ENCODE data around the gene FMNL2.

FMNL2 gene

DNA sequence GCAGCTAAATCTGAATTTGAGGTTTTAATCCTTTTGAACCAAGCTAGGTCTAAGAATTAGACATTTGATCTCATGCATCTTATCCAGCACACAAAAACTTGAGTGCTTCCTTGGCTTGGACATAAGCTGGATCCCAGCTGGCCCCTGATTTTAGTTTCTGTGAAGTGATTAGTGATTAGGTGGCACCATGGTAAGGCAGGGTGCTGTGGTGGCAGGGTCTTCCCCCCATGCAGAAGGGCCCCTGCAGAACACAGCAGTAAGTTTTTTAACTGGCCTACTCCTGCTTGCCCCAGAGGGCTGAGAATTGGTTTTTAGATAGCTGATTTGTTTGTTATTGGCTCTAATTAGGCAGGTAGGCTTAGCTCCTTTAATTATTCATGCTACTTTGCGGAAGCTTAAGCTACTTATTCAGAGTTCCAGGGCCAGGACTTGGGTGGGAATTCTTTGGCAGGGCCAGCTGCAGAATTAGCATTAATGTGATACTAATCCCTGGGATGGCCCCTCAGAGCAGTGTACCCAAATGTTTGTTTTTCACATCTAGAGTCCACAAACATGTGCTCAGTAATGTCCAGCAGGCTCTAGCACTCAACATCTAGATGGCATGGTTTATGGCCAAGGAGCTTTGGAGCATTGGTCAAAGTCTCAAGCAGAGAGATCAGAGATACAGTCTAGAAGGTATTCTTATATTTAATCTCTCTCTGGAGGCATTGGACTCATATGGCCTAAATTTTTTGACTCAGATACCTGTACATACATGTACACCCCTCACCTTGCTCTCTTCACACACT is 99.6 kb downstream of the FMNL2 start:
- H3K27ac ChIP-seq (ENCODE audit: low read length) = no peak overlapping the region
- TF ChIP-seq EZH2 (IDR thresholded peaks at IDR 0.05; ENCODE audit: borderline replicate concordance, low read depth, low read length, severe bottlenecking) (no peak), CTCF (IDR thresholded peaks at IDR 0.05; ENCODE audit: borderline replicate concordance, extremely low read depth, low read length, poor library complexity, severe bottlenecking) (no peak)
- H3K27me3 ChIP-seq (ENCODE audit: insufficient read depth, low read length, poor library complexity) = peaks cover 3% of the 10 kb centered on the region
- no peaks in the 10 kb centered on the region for H4K20me1 ChIP-seq (ENCODE audit: insufficient read depth, low read length)
- no peak overlapping the region for H3K4me2 ChIP-seq (ENCODE audit: insufficient read depth, low read length)
- no peak for ATAC-seq (ENCODE audit: insufficient read depth, low read depth)
- no peak for DNase-seq
- H3K4me3 ChIP-seq (ENCODE audit: low read depth in 1 of 2, low read length in 2 of 2) = no peak overlapping the region
- no peaks in the 10 kb centered on the region for H3K9me3 ChIP-seq (ENCODE audit: insufficient read depth, low read length, severe bottlenecking)
- H3K4me1 ChIP-seq (ENCODE audit: insufficient read depth, low read length) = no peaks in the 10 kb centered on the region
- H3K36me3 ChIP-seq (ENCODE audit: insufficient read depth, low read length) = no peaks in the 10 kb centered on the region
- no peak overlapping the region for H3K9ac ChIP-seq (ENCODE audit: low read depth, low read length)
- no peak overlapping the region for H2AFZ ChIP-seq (ENCODE audit: low read depth, low read length)
- H3K79me2 ChIP-seq (ENCODE audit: insufficient read depth, low read length) = no peaks in the 10 kb centered on the region

DNA sequence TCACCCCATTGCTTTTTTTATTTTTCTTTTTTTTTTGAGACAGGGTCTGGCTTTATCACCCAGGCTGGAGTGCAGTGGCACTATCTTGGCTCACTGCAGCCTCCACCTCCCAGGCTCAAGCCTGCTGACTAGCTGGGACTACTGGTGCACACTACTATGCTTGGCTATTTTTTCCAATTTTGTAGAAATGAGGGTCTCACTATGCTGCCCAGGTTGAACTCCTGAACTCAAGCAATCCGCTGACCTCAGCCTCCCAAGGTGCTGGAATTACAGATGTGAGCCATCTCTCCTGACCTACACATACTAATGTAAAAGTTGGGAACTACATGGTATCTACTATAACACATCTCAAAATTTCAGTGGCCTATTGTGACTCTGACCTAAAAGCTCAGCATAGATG is 101.2 kb downstream of the FMNL2 start:
- Histone ChIP-seq H3K36me3 (ENCODE audit: insufficient read depth, low read length) (no peaks in the 10 kb centered on the region), H3K27ac (ENCODE audit: low read length) (no peak overlapping the region), H3K4me2 (ENCODE audit: insufficient read depth, low read length) (no peak overlapping the region), H3K4me3 (ENCODE audit: low read depth in 1 of 2, low read length in 2 of 2) (no peak overlapping the region), H3K9ac (ENCODE audit: low read depth, low read length) (no peak overlapping the region), H3K79me2 (ENCODE audit: insufficient read depth, low read length) (no peaks in the 10 kb centered on the region), H3K27me3 (ENCODE audit: insufficient read depth, low read length, poor library complexity) (peaks cover 7% of the 10 kb centered on the region), H4K20me1 (ENCODE audit: insufficient read depth, low read length) (no peaks in the 10 kb centered on the region), H3K4me1 (ENCODE audit: insufficient read depth, low read length) (no peaks in the 10 kb centered on the region), H3K9me3 (ENCODE audit: insufficient read depth, low read length, severe bottlenecking) (no peaks in the 10 kb centered on the region), H2AFZ (ENCODE audit: low read depth, low read length) (no peak overlapping the region)
- no peak for TF ChIP-seq EZH2 (IDR thresholded peaks at IDR 0.05; ENCODE audit: borderline replicate concordance, low read depth, low read length, severe bottlenecking)
- TF ChIP-seq CTCF (IDR thresholded peaks at IDR 0.05; ENCODE audit: borderline replicate concordance, extremely low read depth, low read length, poor library complexity, severe bottlenecking) = no peak
- DNase-seq (no peak), ATAC-seq (ENCODE audit: insufficient read depth, low read depth) (no peak)

- H2AFZ ChIP-seq (ENCODE audit: low read depth, low read length) = no peak overlapping the region
- H3K79me2 ChIP-seq (ENCODE audit: insufficient read depth, low read length) = no peaks in the 10 kb centered on the region
- no peaks in the 10 kb centered on the region for H3K36me3 ChIP-seq (ENCODE audit: insufficient read depth, low read length)
- H3K27ac ChIP-seq (ENCODE audit: low read length) = no peak overlapping the region
- H3K27me3 ChIP-seq (ENCODE audit: insufficient read depth, low read length, poor library complexity) = peaks cover 4% of the 10 kb centered on the region
- DNase-seq (no peak), ATAC-seq (ENCODE audit: insufficient read depth, low read depth) (no peak)
- no peak overlapping the region for H3K9ac ChIP-seq (ENCODE audit: low read depth, low read length)
- no peaks in the 10 kb centered on the region for H4K20me1 ChIP-seq (ENCODE audit: insufficient read depth, low read length)
- no peak for TF ChIP-seq CTCF (IDR thresholded peaks at IDR 0.05; ENCODE audit: borderline replicate concordance, extremely low read depth, low read length, poor library complexity, severe bottlenecking)
- no peak for TF ChIP-seq EZH2 (IDR thresholded peaks at IDR 0.05; ENCODE audit: borderline replicate concordance, low read depth, low read length, severe bottlenecking)
- H3K4me1 ChIP-seq (ENCODE audit: insufficient read depth, low read length) = no peaks in the 10 kb centered on the region
- no peak overlapping the region for H3K4me3 ChIP-seq (ENCODE audit: low read depth in 1 of 2, low read length in 2 of 2)
- H3K4me2 ChIP-seq (ENCODE audit: insufficient read depth, low read length) = no peak overlapping the region
- no peaks in the 10 kb centered on the region for H3K9me3 ChIP-seq (ENCODE audit: insufficient read depth, low read length, severe bottlenecking)
These were observed 102.5 kb downstream of the FMNL2 start for GRCh38 chr2:152437276-152438108.
